Raji (cell line): ENCODE data around the gene TMEM212.

Experiments used
- POLR2A ChIP-seq: IDR thresholded peaks from 2 replicates; pipeline ENCODE4 v1.6.1; 2011; ENCODE audit warnings: low read depth, low read length, control low read depth; ENCODE audit not compliant: insufficient read depth

The TMEM212 gene

GRCh38 chr3:171854649-171855305 lies 11.6 kb downstream of the TMEM212 start:
- TF ChIP-seq POLR2A: no peak

GRCh38 chr3:171860830-171861535 lies 17.8 kb downstream of the TMEM212 start:
- no peak for TF ChIP-seq POLR2A

- TF ChIP-seq POLR2A: no peak
Observed at GRCh38 chr3:171862392-171862791, 19.2 kb downstream of the TMEM212 start.

- TF ChIP-seq POLR2A: no peak
Observed at GRCh38 chr3:171862993-171863521, 19.9 kb downstream of the TMEM212 start.

- no peak for TF ChIP-seq POLR2A
Observed at GRCh38 chr3:171863920-171864319, 20.8 kb downstream of the TMEM212 start.

- no peak for TF ChIP-seq POLR2A
Observed at GRCh38 chr3:171865191-171865865, 22.2 kb downstream of the TMEM212 start.

- TF ChIP-seq POLR2A: no peak
Observed at GRCh38 chr3:171867981-171868380, 24.8 kb downstream of the TMEM212 start.

GRCh38 chr3:171871392-171872274 lies 28.5 kb downstream of the TMEM212 start:
- TF ChIP-seq POLR2A: no peak

- no peak for TF ChIP-seq POLR2A
Observed at GRCh38 chr3:171873580-171873979, 30.4 kb downstream of the TMEM212 start.

GRCh38 chr3:171874251-171874681 lies 31.1 kb downstream of the TMEM212 start:
- no peak for TF ChIP-seq POLR2A

- no peak for TF ChIP-seq POLR2A
Observed at GRCh38 chr3:171874879-171875278, 31.7 kb downstream of the TMEM212 start.

- no peak for TF ChIP-seq POLR2A
Observed at GRCh38 chr3:171875923-171876412, 32.8 kb downstream of the TMEM212 start.

- TF ChIP-seq POLR2A: no peak
Observed at GRCh38 chr3:171876680-171877147, 33.6 kb downstream of the TMEM212 start.

- no peak for TF ChIP-seq POLR2A
Observed at GRCh38 chr3:171878461-171879225, 35.5 kb downstream of the TMEM212 start.
